Spinal cord (tissue), 10 donors: ENCODE measurements around the gene FTO. TPM values are rescaled to one million over a fixed set of nuclear protein-coding genes. Genes with fewer than 3 reads are reported as not detected.
A peak's percentile ranks its signal among the peaks of the same experiment; 100 is the strongest.

Experiments used
- DNase-seq, 6 donors: peaks; one replicate each; pipeline versions ENCODE4 v3.0.0 to v3.0.0-alpha.2; 2013 to 2015; ENCODE audit warnings: low spot score in 6 of 6, low read depth in 4 of 6
- H3K27ac ChIP-seq: one replicate; pipeline ENCODE4 v1.5.1; 2013; ENCODE audit warnings: low read depth, low read length, control low read depth
- H3K27me3 ChIP-seq: one replicate; pipeline ENCODE4 v1.6.1; 2013; ENCODE audit warnings: low read length; ENCODE audit not compliant: control insufficient read depth, insufficient read depth
- H3K36me3 ChIP-seq: one replicate; pipeline ENCODE4 v1.6.1; 2013; ENCODE audit warnings: low read length; ENCODE audit not compliant: control insufficient read depth, insufficient read depth
- H3K4me1 ChIP-seq: one replicate; pipeline ENCODE4 v1.6.1; 2013; ENCODE audit warnings: low read length; ENCODE audit not compliant: control insufficient read depth, insufficient read depth
- H3K4me3 ChIP-seq: one replicate; pipeline ENCODE4 v1.5.1; 2013; ENCODE audit warnings: low read depth, low read length, control low read depth
- H3K9me3 ChIP-seq: one replicate; pipeline ENCODE4 v1.6.1; 2013; ENCODE audit warnings: low read length; ENCODE audit not compliant: control insufficient read depth, insufficient read depth
- WGBS: methylation state at CpG from one replicate; pipeline ENCODE4 v1.1.5; 2013; ENCODE audit warnings: missing lambda C conversion rate; ENCODE audit not compliant: insufficient coverage; 5-methylcytosine and 5-hydroxymethylcytosine counted together
- polyA plus RNA-seq, 2 donors: library from polyadenylated mRNA; unstranded; fragments of 120-200 nt; gene quantifications; one replicate each; pipeline ENCODE4 v1.2.1, GENCODE V29; 2013; ENCODE audit not compliant: insufficient read length in 2 of 2
- total RNA-seq, 2 donors: library from RNA; depleted of rRNA in 1 of 2; stranded (reverse); fragments of 120-200 nt in 1 of 2; fragments of >200 nt in 1 of 2; gene quantifications; one replicate each; pipeline versions ENCODE4 v1.2.3 to v1.2.4, GENCODE V29; 2013 to 2014
- donor health status: healthy.

Gene FTO
- total and polyA plus RNA-seq, 4 donors: 129 to 183 (median 140) TPM

DNA sequence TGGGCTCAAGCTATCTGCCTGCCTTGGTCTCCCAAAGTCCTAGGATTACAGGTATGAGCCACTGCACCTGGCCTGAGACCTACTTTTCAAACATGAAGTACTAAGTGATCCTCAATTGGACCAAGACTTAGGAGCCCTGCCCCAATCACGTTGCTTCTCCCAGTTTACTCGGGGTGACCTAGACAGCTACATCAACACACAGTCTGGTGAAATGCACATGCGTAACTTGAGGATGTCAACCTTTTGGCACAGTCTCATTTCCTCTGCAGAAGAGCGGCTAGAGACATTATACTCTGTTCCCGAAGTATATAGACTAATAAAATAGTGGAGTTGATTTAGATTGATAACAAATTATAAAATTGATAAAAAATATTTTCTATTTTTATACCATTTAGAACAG is 17.1 kb downstream of the FTO start:
- Histone ChIP-seq H3K27ac (no peak overlapping the region), H3K4me3 (no peak overlapping the region), H3K9me3 (no peaks in the 10 kb centered on the region), H3K27me3 (no peaks in the 10 kb centered on the region), H3K4me1 (no peaks in the 10 kb centered on the region), H3K36me3 (no peaks in the 10 kb centered on the region)
- 80% methylated on average over 1 of the region's 5 CpGs for WGBS
- no peak for DNase-seq

- no peaks in the 10 kb centered on the region for H3K36me3 ChIP-seq
- no peaks in the 10 kb centered on the region for H3K9me3 ChIP-seq
- H3K27ac ChIP-seq: no peak overlapping the region
- DNase-seq: no peak
- H3K4me1 ChIP-seq: no peaks in the 10 kb centered on the region
- no peak overlapping the region for H3K4me3 ChIP-seq
- no peaks in the 10 kb centered on the region for H3K27me3 ChIP-seq
These were observed 22.7 kb downstream of the FTO start for GRCh38 chr16:53726625-53727024.

DNA sequence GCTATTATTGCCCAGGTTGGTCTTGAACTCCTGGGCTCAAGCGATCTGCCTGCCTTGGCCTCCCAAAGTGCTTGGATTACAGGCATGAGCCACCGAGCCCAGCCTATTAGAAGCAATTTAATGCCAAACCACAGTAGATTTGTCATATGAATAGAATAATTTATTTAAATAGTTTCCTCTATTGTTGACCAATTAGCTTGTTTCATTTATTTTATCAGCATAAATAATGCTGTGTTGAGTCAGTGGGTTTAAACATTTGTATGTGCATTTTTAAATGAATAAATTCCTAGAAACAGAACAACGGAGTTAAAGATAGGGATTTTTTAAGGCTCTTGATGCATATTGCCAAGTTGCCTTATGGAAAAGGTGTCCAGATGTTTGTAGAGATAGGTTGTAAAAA is 26.7 kb downstream of the FTO start:
- no peaks in the 10 kb centered on the region for H3K9me3 ChIP-seq
- no peak overlapping the region for H3K27ac ChIP-seq
- no peak overlapping the region for H3K4me3 ChIP-seq
- H3K27me3 ChIP-seq: no peaks in the 10 kb centered on the region
- H3K36me3 ChIP-seq: no peaks in the 10 kb centered on the region
- DNase-seq: no peak
- H3K4me1 ChIP-seq: no peaks in the 10 kb centered on the region
- 100% methylated on average over 2 of the region's 3 CpGs for WGBS

- Histone ChIP-seq H3K4me1 (no peaks in the 10 kb centered on the region), H3K27ac (no peak overlapping the region), H3K4me3 (no peak overlapping the region), H3K9me3 (no peaks in the 10 kb centered on the region), H3K27me3 (no peaks in the 10 kb centered on the region), H3K36me3 (no peaks in the 10 kb centered on the region)
- DNase-seq: no peak
- WGBS: 75% methylated on average over 3 of the region's 4 CpGs
These were observed 28.5 kb downstream of the FTO start for GRCh38 chr16:53732296-53732929.

- WGBS: 100% methylated on average over 2 of the region's 2 CpGs
- H3K9me3 ChIP-seq: no peaks in the 10 kb centered on the region
- H3K36me3 ChIP-seq: no peaks in the 10 kb centered on the region
- H3K27me3 ChIP-seq: no peaks in the 10 kb centered on the region
- H3K4me3 ChIP-seq: no peak overlapping the region
- no peaks in the 10 kb centered on the region for H3K4me1 ChIP-seq
- no peak for DNase-seq
- no peak overlapping the region for H3K27ac ChIP-seq
These were observed 31.0 kb downstream of the FTO start for GRCh38 chr16:53734908-53735307.

- no peaks in the 10 kb centered on the region for H3K36me3 ChIP-seq
- H3K27me3 ChIP-seq: no peaks in the 10 kb centered on the region
- DNase-seq: no peak
- H3K9me3 ChIP-seq: no peaks in the 10 kb centered on the region
- no peak overlapping the region for H3K27ac ChIP-seq
- H3K4me3 ChIP-seq: no peak overlapping the region
- WGBS: 96% methylated on average over 2 of the region's 3 CpGs
- no peaks in the 10 kb centered on the region for H3K4me1 ChIP-seq
These were observed 32.3 kb downstream of the FTO start for GRCh38 chr16:53736297-53736696.

DNA sequence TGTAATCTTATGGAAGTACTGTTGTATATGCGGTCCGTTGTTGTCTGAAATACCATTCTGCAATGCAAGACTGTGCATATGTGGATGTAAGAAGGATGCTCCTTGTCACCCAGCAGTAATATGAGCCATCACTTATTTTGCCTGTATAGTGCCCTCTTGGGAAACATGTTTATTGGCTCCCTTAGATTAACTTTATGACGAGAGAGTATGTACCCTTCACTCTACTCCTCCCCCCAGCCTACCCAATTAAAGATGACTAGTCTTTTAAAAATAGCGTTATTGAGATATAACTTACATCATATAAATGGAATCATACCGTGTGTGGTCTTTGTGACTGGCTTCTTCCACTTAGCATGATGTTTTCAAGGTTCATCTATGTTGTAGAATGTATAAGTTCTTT is 33.6 kb downstream of the FTO start:
- Histone ChIP-seq H3K36me3 (no peaks in the 10 kb centered on the region), H3K27me3 (no peaks in the 10 kb centered on the region), H3K4me1 (no peaks in the 10 kb centered on the region), H3K27ac (no peak overlapping the region), H3K4me3 (no peak overlapping the region), H3K9me3 (no peaks in the 10 kb centered on the region)
- peak in 1 of 6 donors; percentile 36 for DNase-seq
- WGBS: no CpG with 5 or more reads among the region's 5 CpGs

DNA sequence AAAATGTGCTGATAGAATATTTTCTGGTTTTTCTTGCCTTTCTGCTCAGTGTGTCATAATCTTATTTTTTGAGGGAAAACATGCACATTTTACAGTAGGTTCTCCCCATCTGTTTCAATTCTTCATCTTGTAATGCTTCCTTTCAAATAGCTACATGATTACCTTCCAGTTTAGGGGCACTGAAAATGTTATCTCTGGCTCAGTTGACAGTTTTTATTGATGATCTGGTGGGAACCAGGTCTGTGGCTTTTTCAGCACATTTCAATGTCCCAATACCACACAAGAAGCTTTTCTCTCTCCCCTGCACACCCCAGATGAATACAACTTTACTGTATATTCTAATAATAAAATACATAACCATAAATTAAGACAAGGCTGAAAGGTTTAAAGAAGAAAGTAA is 36.5 kb downstream of the FTO start:
- no peak overlapping the region for H3K27ac ChIP-seq
- no peak for DNase-seq
- no peaks in the 10 kb centered on the region for H3K27me3 ChIP-seq
- peaks cover 2% of the 10 kb centered on the region for H3K4me1 ChIP-seq
- no peaks in the 10 kb centered on the region for H3K36me3 ChIP-seq
- no peak overlapping the region for H3K4me3 ChIP-seq
- H3K9me3 ChIP-seq: no peaks in the 10 kb centered on the region

DNA sequence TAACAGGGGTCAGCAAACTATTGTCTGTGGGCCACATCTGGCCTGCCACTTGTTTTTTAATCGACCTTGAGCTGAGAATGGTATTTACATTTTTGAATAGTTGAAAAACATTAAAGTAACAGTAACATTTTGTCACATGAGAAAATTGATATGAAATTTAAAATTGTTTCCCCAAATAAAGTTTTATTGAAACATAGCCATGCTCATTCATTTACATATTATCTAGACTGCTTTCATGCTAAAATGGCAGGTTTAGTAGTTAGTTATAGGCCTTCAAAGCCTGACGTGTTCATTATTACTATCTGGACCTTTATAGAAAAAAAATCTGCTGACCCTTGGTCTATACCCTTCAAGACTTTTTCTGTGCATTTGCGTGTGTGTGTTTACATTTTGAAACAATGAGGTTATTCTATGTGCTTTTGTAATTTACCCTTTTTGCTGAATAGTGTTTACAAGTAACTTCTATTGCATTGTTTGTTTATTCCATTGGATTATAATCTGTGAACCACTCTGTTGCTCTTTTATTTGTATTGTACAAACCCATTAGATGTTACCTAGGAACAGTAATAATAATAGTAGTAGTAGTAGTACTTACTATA is 37.1 kb downstream of the FTO start:
- Histone ChIP-seq H3K4me3 (no peak overlapping the region), H3K4me1 (peaks cover 2% of the 10 kb centered on the region), H3K27me3 (no peaks in the 10 kb centered on the region), H3K27ac (no peak overlapping the region), H3K9me3 (no peaks in the 10 kb centered on the region), H3K36me3 (no peaks in the 10 kb centered on the region)
- WGBS: no CpG with 5 or more reads among the region's 3 CpGs
- DNase-seq: no peak

DNA sequence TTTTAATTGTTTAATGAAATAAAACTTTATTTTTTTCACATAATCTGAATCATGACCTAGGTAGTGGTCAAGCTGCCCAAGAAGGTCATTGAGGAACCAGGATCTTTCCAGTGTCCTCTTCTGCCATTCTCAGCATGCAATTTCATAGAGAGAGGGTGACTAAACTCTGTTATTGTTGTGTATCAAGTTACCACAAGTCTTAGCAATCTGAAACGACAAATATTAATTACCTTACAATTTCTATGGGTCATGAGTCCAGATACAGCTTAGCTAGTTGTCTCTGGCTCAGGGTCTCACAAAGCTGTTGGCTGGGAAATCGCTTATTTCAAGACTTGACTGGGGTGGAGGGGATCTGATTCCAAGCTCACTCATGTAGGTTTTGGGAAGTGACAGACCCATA is 37.6 kb downstream of the FTO start:
- no peaks in the 10 kb centered on the region for H3K27me3 ChIP-seq
- H3K9me3 ChIP-seq: no peaks in the 10 kb centered on the region
- DNase-seq: no peak
- H3K36me3 ChIP-seq: no peaks in the 10 kb centered on the region
- H3K27ac ChIP-seq: no peak overlapping the region
- H3K4me3 ChIP-seq: no peak overlapping the region
- H3K4me1 ChIP-seq: peaks cover 2% of the 10 kb centered on the region
- WGBS: 91% methylated on average over 1 of the region's 2 CpGs
